Uterus (tissue), 2 donors: ENCODE data around the gene NUP188.

Experiments
- POLR2A ChIP-seq, 2 donors: fragments of 450-650 bp; IDR thresholded peaks; one replicate each; pipeline ENCODE4 v1.6.1; 2016; ENCODE audit warnings: antibody characterized with exemption in 2 of 2, mild to moderate bottlenecking in 1 of 2, moderate library complexity in 1 of 2
- TF ChIP-seq, protein P1 (sequence below), 4 experiments: fragments of 200-600 bp in 2 of 4; fragments of 450-650 bp in 2 of 4; sonication (generic) in 2 of 4; IDR thresholded peaks; one replicate each; pipeline ENCODE4 v1.5.1; 2016 to 2019; ENCODE audit warnings: antibody characterized with exemption in 4 of 4, mild to moderate bottlenecking in 2 of 4, moderate library complexity in 1 of 4

DNA sequence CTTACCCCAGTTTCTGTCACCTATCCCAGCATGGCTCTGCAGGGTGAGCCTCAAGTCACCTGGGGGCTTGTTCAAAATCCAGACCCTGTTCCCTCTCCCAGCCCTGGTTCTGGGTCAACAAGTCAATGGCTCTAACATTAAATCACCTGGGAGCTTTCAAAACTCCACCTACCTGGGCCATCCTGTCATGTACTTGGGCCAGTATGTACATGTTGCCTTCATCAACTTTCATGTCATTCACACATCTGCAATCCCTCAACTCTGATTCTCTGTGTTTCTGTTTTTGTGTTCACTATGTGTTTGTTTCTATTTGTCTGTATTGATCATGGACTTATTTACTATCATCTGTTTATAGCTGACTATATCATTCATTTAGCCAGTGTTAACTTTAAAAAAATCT, 82.7 kb downstream of the NUP188 start:
- TF ChIP-seq POLR2A (IDR thresholded peaks at IDR 0.05) = no peak
- TF ChIP-seq, protein P1, sequence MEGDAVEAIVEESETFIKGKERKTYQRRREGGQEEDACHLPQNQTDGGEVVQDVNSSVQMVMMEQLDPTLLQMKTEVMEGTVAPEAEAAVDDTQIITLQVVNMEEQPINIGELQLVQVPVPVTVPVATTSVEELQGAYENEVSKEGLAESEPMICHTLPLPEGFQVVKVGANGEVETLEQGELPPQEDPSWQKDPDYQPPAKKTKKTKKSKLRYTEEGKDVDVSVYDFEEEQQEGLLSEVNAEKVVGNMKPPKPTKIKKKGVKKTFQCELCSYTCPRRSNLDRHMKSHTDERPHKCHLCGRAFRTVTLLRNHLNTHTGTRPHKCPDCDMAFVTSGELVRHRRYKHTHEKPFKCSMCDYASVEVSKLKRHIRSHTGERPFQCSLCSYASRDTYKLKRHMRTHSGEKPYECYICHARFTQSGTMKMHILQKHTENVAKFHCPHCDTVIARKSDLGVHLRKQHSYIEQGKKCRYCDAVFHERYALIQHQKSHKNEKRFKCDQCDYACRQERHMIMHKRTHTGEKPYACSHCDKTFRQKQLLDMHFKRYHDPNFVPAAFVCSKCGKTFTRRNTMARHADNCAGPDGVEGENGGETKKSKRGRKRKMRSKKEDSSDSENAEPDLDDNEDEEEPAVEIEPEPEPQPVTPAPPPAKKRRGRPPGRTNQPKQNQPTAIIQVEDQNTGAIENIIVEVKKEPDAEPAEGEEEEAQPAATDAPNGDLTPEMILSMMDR (IDR thresholded peaks at IDR 0.05) = no peak
